ENCODE results near the gene STK26.
"Not testable (repeated sequence)": the region's sequence is repeated elsewhere in the genome, so short reads cannot be mapped to it uniquely, and the experiment has no call there.

STK26 gene

GRCh38 chrX:132037479-132037993 is 14.4 kb downstream of the STK26 start:
- DNase-seq (ENCODE audit: low read depth) = no peak

- DNase-seq (ENCODE audit: low read depth) = no peak
Measured at GRCh38 chrX:132040066-132040465, 17.0 kb downstream of the STK26 start.

- no peak for DNase-seq (ENCODE audit: low read depth)
Measured at GRCh38 chrX:132041015-132041414, 17.9 kb downstream of the STK26 start.

- DNase-seq (ENCODE audit: low read depth) = no peak
Measured at GRCh38 chrX:132043977-132044376, 20.9 kb downstream of the STK26 start.

- no peak for DNase-seq (ENCODE audit: low read depth)
Measured at GRCh38 chrX:132044953-132045352, 21.9 kb downstream of the STK26 start.

GRCh38 chrX:132045456-132045855 is 22.4 kb downstream of the STK26 start:
- DNase-seq (ENCODE audit: low read depth) = no peak

- no peak for DNase-seq (ENCODE audit: low read depth)
Measured at GRCh38 chrX:132046533-132046932, 23.4 kb downstream of the STK26 start.

- not testable (repeated sequence) for DNase-seq (ENCODE audit: low read depth)
Measured at GRCh38 chrX:132051778-132052177, 28.7 kb downstream of the STK26 start.

GRCh38 chrX:132058050-132058449 is 34.9 kb downstream of the STK26 start:
- DNase-seq (ENCODE audit: low read depth) = no peak

- no peak for DNase-seq (ENCODE audit: low read depth)
Measured at GRCh38 chrX:132058975-132059374, 35.9 kb downstream of the STK26 start.

- no peak for DNase-seq (ENCODE audit: low read depth)
Measured at GRCh38 chrX:132059973-132060540, 37.0 kb downstream of the STK26 start.

- no peak for DNase-seq (ENCODE audit: low read depth)
Measured at GRCh38 chrX:132063334-132063733, 40.2 kb downstream of the STK26 start.

- no peak for DNase-seq (ENCODE audit: low read depth)
Measured at GRCh38 chrX:132063862-132064261, 40.8 kb downstream of the STK26 start.

GRCh38 chrX:132068405-132068804 is 45.3 kb downstream of the STK26 start:
- DNase-seq (ENCODE audit: low read depth) = no peak

- DNase-seq (ENCODE audit: low read depth) = no peak
Measured at GRCh38 chrX:132071254-132071653, 48.2 kb downstream of the STK26 start.

GRCh38 chrX:132077414-132077813 is 54.3 kb downstream of the STK26 start:
- DNase-seq (ENCODE audit: low read depth) = no peak

GRCh38 chrX:132077912-132078311 is 54.8 kb downstream of the STK26 start:
- no peak for DNase-seq (ENCODE audit: low read depth)

- no peak for DNase-seq (ENCODE audit: low read depth)
Measured at GRCh38 chrX:132085786-132086185, 62.7 kb downstream of the STK26 start.

- DNase-seq (ENCODE audit: low read depth) = no peak
Measured at GRCh38 chrX:132086672-132087071, 63.6 kb downstream of the STK26 start.

GRCh38 chrX:132088864-132089263 is 65.8 kb downstream of the STK26 start:
- DNase-seq (ENCODE audit: low read depth) = no peak

GRCh38 chrX:132090403-132091159 is 67.5 kb downstream of the STK26 start:
- no peak for DNase-seq (ENCODE audit: low read depth)

- DNase-seq (ENCODE audit: low read depth) = no peak
Measured at GRCh38 chrX:132092439-132093065, 69.5 kb downstream of the STK26 start.

- no peak for DNase-seq (ENCODE audit: low read depth)
Measured at GRCh38 chrX:132093239-132093860, 70.2 kb downstream of the STK26 start.

Data from T-helper 22 cell (primary cell).